SK-N-MC (cell line): ENCODE measurements around the gene DDX25.

ENCODE experiments used
- DNase-seq: peaks from one replicate; pipeline ENCODE4 v3.0.0-alpha.2; 2011; ENCODE audit warnings: low read depth, low spot score
- H3K27ac ChIP-seq: fragments of 200-600 bp; sonication (generic); 2 replicates; pipeline ENCODE4 v1.5.1; 2016; ENCODE audit warnings: mixed run types
- H3K36me3 ChIP-seq: fragments of 200-600 bp; sonication (generic); 2 replicates; pipeline ENCODE4 v1.6.1; 2017; ENCODE audit warnings: antibody characterized with exemption, low read length, mixed read lengths; ENCODE audit not compliant: insufficient read depth
- H3K4me3 ChIP-seq: fragments of 200-600 bp; sonication (generic); 2 replicates; pipeline ENCODE4 v1.5.1; 2016
- H3K9ac ChIP-seq: fragments of 200-600 bp; sonication (generic); 2 replicates; pipeline ENCODE4 v1.8.0; 2017; ENCODE audit warnings: mixed run types, mixed read lengths; ENCODE audit not compliant: insufficient read length
- H3K9me3 ChIP-seq: fragments of 200-600 bp; sonication (generic); 2 replicates; pipeline ENCODE4 v1.6.1; 2017; ENCODE audit warnings: low read depth, mild to moderate bottlenecking, antibody characterized with exemption, low read length, moderate library complexity, mixed read lengths
- EZH2 ChIP-seq: fragments of 200-600 bp; sonication (generic); IDR thresholded peaks from one replicate; pipeline ENCODE4 v1.6.1; 2017; ENCODE audit warnings: antibody characterized with exemption
- FOXP2 ChIP-seq: optimal IDR thresholded peaks from 2 replicates; pipeline ENCODE3; 2011; ENCODE audit warnings: mild to moderate bottlenecking, moderate library complexity; ENCODE audit not compliant: insufficient read depth; ENCODE audit errors: extremely low read length, control extremely low read depth
- POLR2AphosphoS5 ChIP-seq: IDR thresholded peaks from 2 replicates; pipeline ENCODE4 v1.6.1; 2012; ENCODE audit warnings: mild to moderate bottlenecking, low read depth, low read length, borderline replicate concordance

The DDX25 gene

GRCh38 chr11:125950696-125951651 is 46.7 kb downstream of the DDX25 start:
- no peak for DNase-seq
- H3K36me3 ChIP-seq = no peaks in the 10 kb centered on the region; the same call in 1 of the 2 replicates
- H3K9me3 ChIP-seq = no peaks in the 10 kb centered on the region
- no peak overlapping the region for H3K4me3 ChIP-seq
- H3K27ac ChIP-seq = no peak overlapping the region
- TF ChIP-seq FOXP2 (no peak), POLR2AphosphoS5 (no peak), EZH2 (no peak)
- H3K9ac ChIP-seq = no peak overlapping the region

- H3K27ac ChIP-seq = no peak overlapping the region
- TF ChIP-seq POLR2AphosphoS5 = no peak
- TF ChIP-seq EZH2 = no peak
- TF ChIP-seq FOXP2 = no peak
- no peak overlapping the region for H3K4me3 ChIP-seq
These were observed 47.4 kb downstream of the DDX25 start for GRCh38 chr11:125951731-125952130.

GRCh38 chr11:125952559-125952958 is 48.3 kb downstream of the DDX25 start:
- no peaks in the 10 kb centered on the region for H3K9me3 ChIP-seq
- no peak for TF ChIP-seq EZH2
- DNase-seq = no peak
- H3K9ac ChIP-seq = no peak overlapping the region
- peaks cover 5% of the 10 kb centered on the region; the same call in 1 of the 2 replicates for H3K36me3 ChIP-seq
- H3K27ac ChIP-seq = no peak overlapping the region
- H3K4me3 ChIP-seq = no peak overlapping the region

More at GRCh38 chr11:125951731-125952130, 47.4 kb downstream of the DDX25 start:
- Histone ChIP-seq H3K36me3 (peaks cover 5% of the 10 kb centered on the region; the same call in 1 of the 2 replicates), H3K9ac (no peak overlapping the region), H3K9me3 (no peaks in the 10 kb centered on the region)
- no peak for DNase-seq

GRCh38 chr11:125952973-125953372 is 48.7 kb downstream of the DDX25 start:
- DNase-seq = no peak
- Histone ChIP-seq H3K36me3 (peaks cover 5% of the 10 kb centered on the region; the same call in 1 of the 2 replicates), H3K9ac (no peak overlapping the region), H3K4me3 (no peak overlapping the region), H3K27ac (no peak overlapping the region), H3K9me3 (no peaks in the 10 kb centered on the region)
- TF ChIP-seq EZH2 (no peak), POLR2AphosphoS5 (no peak), FOXP2 (no peak)

- Histone ChIP-seq H3K36me3 (peaks cover 5% of the 10 kb centered on the region; the same call in 1 of the 2 replicates), H3K9ac (no peak overlapping the region), H3K27ac (no peak overlapping the region), H3K4me3 (no peak overlapping the region), H3K9me3 (no peaks in the 10 kb centered on the region)
- no peak for TF ChIP-seq EZH2
- no peak for TF ChIP-seq FOXP2
- TF ChIP-seq POLR2AphosphoS5 = no peak
- DNase-seq = no peak
These were observed 49.2 kb downstream of the DDX25 start for GRCh38 chr11:125953401-125953935.

GRCh38 chr11:125954123-125954944 is 50.0 kb downstream of the DDX25 start:
- TF ChIP-seq EZH2 (no peak), FOXP2 (no peak), POLR2AphosphoS5 (no peak)
- Histone ChIP-seq H3K9me3 (no peaks in the 10 kb centered on the region), H3K36me3 (peaks cover 5% of the 10 kb centered on the region; the same call in 1 of the 2 replicates), H3K9ac (no peak overlapping the region), H3K27ac (no peak overlapping the region), H3K4me3 (no peak overlapping the region)
- no peak for DNase-seq

GRCh38 chr11:125954945-125955640 is 50.8 kb downstream of the DDX25 start:
- TF ChIP-seq POLR2AphosphoS5 (no peak), FOXP2 (no peak), EZH2 (no peak)
- no peak for DNase-seq
- no peak overlapping the region for H3K4me3 ChIP-seq
- no peak overlapping the region for H3K27ac ChIP-seq
- H3K9me3 ChIP-seq = no peaks in the 10 kb centered on the region
- H3K9ac ChIP-seq = no peak overlapping the region
- H3K36me3 ChIP-seq = peaks cover 9% of the 10 kb centered on the region; the same call in 1 of the 2 replicates

GRCh38 chr11:125955856-125956255 is 51.5 kb downstream of the DDX25 start:
- H3K27ac ChIP-seq = no peak overlapping the region
- peaks cover 10% of the 10 kb centered on the region; the same call in 1 of the 2 replicates for H3K36me3 ChIP-seq
- DNase-seq = no peak
- no peak overlapping the region for H3K4me3 ChIP-seq
- TF ChIP-seq POLR2AphosphoS5 (no peak), EZH2 (no peak), FOXP2 (no peak)
- H3K9me3 ChIP-seq = no peaks in the 10 kb centered on the region
- no peak overlapping the region for H3K9ac ChIP-seq
